GM10266 (cell line): Measurements from ENCODE around the gene CTNNA1.

ENCODE experiments used
- DNase-seq: peaks from one replicate; pipeline ENCODE4 v3.0.0; 2012; ENCODE audit errors: extremely low spot score
- CTCF ChIP-seq: IDR thresholded peaks from 2 replicates; pipeline ENCODE4 v1.5.1; 2012; ENCODE audit warnings: mild to moderate bottlenecking, low read depth; ENCODE audit not compliant: control insufficient read depth, insufficient read depth; ENCODE audit errors: missing control alignments

Gene CTNNA1

GRCh38 chr5:138884094-138884493 is 130.9 kb downstream of the CTNNA1 start:
- TF ChIP-seq CTCF: no peak
- DNase-seq: no peak

DNA sequence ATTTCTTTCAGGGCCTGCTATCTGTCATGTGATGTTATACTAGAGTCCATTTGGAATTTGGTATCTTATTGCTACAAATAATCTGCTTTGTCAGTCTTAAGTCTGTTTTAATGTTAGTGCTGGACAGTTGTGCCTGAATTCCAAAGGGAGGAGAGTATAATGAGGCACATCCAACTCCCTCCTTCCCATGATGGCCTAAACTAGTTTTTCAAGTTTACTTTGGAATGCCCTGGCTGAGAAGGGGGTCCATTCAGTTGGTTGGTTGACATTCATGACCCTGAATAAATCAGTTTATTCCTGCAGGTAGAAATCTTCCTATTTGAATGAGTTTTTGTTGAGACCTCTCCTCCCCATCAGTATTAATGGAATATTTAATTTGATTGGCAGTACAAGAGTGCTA is 131.3 kb downstream of the CTNNA1 start:
- no peak for DNase-seq
- TF ChIP-seq CTCF: no peak

GRCh38 chr5:138889994-138890393 is 136.8 kb downstream of the CTNNA1 start:
- no peak for TF ChIP-seq CTCF
- DNase-seq: no peak

- TF ChIP-seq CTCF: no peak
- no peak for DNase-seq
These were observed 137.4 kb downstream of the CTNNA1 start for GRCh38 chr5:138890644-138891043.

- TF ChIP-seq CTCF: no peak
These were observed 142.7 kb downstream of the CTNNA1 start for GRCh38 chr5:138895918-138896317.

GRCh38 chr5:138898299-138898698 is 145.1 kb downstream of the CTNNA1 start:
- no peak for DNase-seq
- TF ChIP-seq CTCF: no peak

More at GRCh38 chr5:138895918-138896317, 142.7 kb downstream of the CTNNA1 start:
- DNase-seq: no peak

DNA sequence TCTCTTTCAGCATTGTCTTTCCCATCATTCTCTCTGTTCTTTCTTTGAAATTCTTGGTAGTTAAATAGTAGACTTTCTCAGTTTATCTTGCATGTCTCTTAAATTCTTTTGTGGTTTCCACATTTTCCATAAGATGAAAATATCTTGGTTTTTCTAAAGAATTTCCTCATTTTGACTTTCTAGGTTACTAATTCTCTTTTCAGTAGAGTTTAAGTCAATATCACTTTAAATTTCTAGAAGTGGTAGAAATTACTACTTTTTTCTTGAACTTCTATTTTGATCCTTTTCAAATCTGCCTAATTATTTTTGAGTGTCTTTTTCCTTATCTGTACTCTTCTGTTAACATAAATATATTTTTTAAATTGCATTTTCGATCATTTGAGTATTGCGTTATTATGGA is 145.5 kb downstream of the CTNNA1 start:
- no peak for DNase-seq
- no peak for TF ChIP-seq CTCF
